CD8-positive, alpha-beta memory T cell (primary cell): Measurements from ENCODE around the gene ULK4. TPM values are rescaled to one million over a fixed set of nuclear protein-coding genes. Genes with fewer than 3 reads are reported as not detected.

ENCODE experiments used
- CTCF ChIA-PET: fragments of 350-600 bp; sonication (Branson Sonifier 250); formaldehyde crosslinking; loops from one replicate; lab custom pipeline; 2021; ENCODE audit warnings: antibody characterized with exemption; lab: Charles Lee
- POLR2A ChIA-PET: fragments of 350-600 bp; sonication (Branson Sonifier 250); formaldehyde crosslinking; loops from one replicate; lab custom pipeline; 2021; ENCODE audit warnings: antibody characterized with exemption; lab: Charles Lee
- DNase-seq, 5 donors: peaks; one replicate each; pipeline versions ENCODE4 v3.0.0 to v3.0.0-alpha.2; 2020 to 2022; ENCODE audit warnings: mixed read lengths in 1 of 5
- H3K27ac ChIP-seq: one replicate; pipeline ENCODE4 v1.7.0; 2013; ENCODE audit warnings: low read depth, mild to moderate bottlenecking, low read length, moderate library complexity
- H3K27me3 ChIP-seq: 2 replicates; pipeline ENCODE4 v1.7.0; 2013; ENCODE audit warnings: low read length, mild to moderate bottlenecking; ENCODE audit not compliant: insufficient read depth, poor library complexity, severe bottlenecking
- H3K36me3 ChIP-seq: 2 replicates; pipeline ENCODE4 v1.7.0; 2013; ENCODE audit warnings: mild to moderate bottlenecking, low read length, moderate library complexity; ENCODE audit not compliant: insufficient read depth
- H3K4me1 ChIP-seq: 2 replicates; pipeline ENCODE4 v1.7.0; 2013; ENCODE audit warnings: mild to moderate bottlenecking, low read length, moderate library complexity; ENCODE audit not compliant: insufficient read depth
- H3K4me3 ChIP-seq: 2 replicates; pipeline ENCODE4 v1.7.0; 2013; ENCODE audit warnings: mild to moderate bottlenecking, low read length
- H3K9me3 ChIP-seq: 2 replicates; pipeline ENCODE4 v1.7.0; 2013; ENCODE audit warnings: mild to moderate bottlenecking, low read length
- H3K27ac Mint-ChIP-seq, 8 donors: one replicate each; pipeline ENCODE4 v1.8.0; 2020 to 2021; ENCODE audit warnings: mixed read lengths in 8 of 8, mild to moderate bottlenecking in 6 of 8, inconsistent platforms in 3 of 8, moderate library complexity in 3 of 8
- H3K27me3 Mint-ChIP-seq, 2 donors: one replicate each; pipeline ENCODE4 v1.8.0; 2020 to 2021; ENCODE audit warnings: mixed read lengths in 2 of 2, mild to moderate bottlenecking in 1 of 2, moderate library complexity in 1 of 2
- H3K36me3 Mint-ChIP-seq, 3 donors: one replicate each; pipeline ENCODE4 v1.8.0; 2020 to 2021; ENCODE audit warnings: mixed read lengths in 3 of 3, inconsistent platforms in 1 of 3, mild to moderate bottlenecking in 1 of 3
- H3K4me1 Mint-ChIP-seq, 3 donors: one replicate each; pipeline ENCODE4 v1.8.0; 2020 to 2021; ENCODE audit warnings: mixed read lengths in 3 of 3, inconsistent platforms in 1 of 3, mild to moderate bottlenecking in 1 of 3
- H3K4me3 Mint-ChIP-seq, 7 donors: one replicate each; pipeline ENCODE4 v1.8.0; 2020 to 2021; ENCODE audit warnings: mixed read lengths in 7 of 7, mild to moderate bottlenecking in 6 of 7, moderate library complexity in 4 of 7, inconsistent platforms in 2 of 7
- H3K9me3 Mint-ChIP-seq, 5 donors: one replicate each; pipeline ENCODE4 v1.8.0; 2020 to 2022; ENCODE audit warnings: mixed read lengths in 5 of 5, mild to moderate bottlenecking in 3 of 5, moderate library complexity in 2 of 5, inconsistent platforms in 1 of 5
- polyA plus RNA-seq: library from polyadenylated mRNA; unstranded; fragments of 300-500 nt; fragmentation: Illumina TruSeq; gene quantifications from one replicate; pipeline ENCODE4 v1.2.3, GENCODE V29; 2021
- total RNA-seq, 2 experiments: library from RNA; stranded (reverse); gene quantifications; one replicate each; pipeline ENCODE4 v1.2.3, GENCODE V29; 2021

ULK4 gene
- total and polyA plus RNA-seq, 3 experiments from 2014 or later = 10.4 to 12.7 (median 12.3) TPM

DNA sequence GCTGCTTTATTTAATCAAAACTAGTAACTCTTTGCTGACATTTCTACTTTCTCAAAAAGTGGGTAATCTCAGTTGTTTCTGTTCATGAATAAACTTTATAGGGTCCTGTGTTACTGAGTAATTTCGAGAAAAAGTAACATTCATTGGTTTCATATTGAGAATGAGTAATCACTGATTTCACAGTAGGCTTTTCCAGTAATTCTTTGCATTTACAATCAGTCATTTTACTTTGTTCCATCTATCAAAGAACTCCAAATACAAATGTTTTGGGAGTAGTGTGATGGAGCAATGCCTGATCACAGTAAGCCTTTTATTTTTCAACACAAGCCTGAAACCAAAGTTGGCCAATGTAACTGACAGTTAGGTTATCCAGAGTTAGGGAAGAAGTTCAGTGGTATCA is 353.6 kb downstream of the ULK4 start:
- ChIA-PET CTCF (no interaction called here), POLR2A (no interaction called here)
- Mint-ChIP-seq H3K9me3 (no peaks in the 10 kb centered on the region), H3K27ac (no peak overlapping the region), H3K27me3 (no peaks in the 10 kb centered on the region), H3K4me1 (no peaks in the 10 kb centered on the region), H3K4me3 (no peak overlapping the region), H3K36me3 (peaks cover 0 to 2% (median 1%) of the 10 kb centered on the region in 3 donors)
- no peak overlapping the region for H3K27ac ChIP-seq
- no peak overlapping the region for H3K4me3 ChIP-seq
- DNase-seq = no peak
- no peaks in the 10 kb centered on the region for H3K4me1 ChIP-seq
- no peaks in the 10 kb centered on the region for H3K27me3 ChIP-seq
- no peaks in the 10 kb centered on the region for H3K36me3 ChIP-seq
- H3K9me3 ChIP-seq = no peaks in the 10 kb centered on the region

DNA sequence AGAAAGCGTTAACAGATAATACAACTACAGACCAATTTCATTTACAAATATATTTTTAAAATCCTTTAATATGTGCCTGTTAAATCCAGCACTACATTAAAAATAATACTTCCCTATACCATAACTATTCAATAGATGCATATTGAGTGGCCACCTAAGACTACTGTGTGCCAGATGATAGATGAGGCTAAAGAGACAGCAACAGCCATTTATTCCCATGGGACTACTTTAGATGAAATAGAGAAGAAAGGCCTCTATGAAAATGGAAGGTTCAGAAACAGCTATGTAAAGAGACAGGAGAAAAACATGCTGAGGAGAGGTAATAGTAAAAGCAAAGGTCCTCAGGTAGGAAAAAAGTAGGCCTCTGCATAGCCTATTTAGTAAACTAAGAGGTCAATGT is 358.1 kb downstream of the ULK4 start:
- no peak for DNase-seq
- ChIA-PET POLR2A (no interaction called here), CTCF (no interaction called here)
- H3K4me3 ChIP-seq = no peak overlapping the region
- no peaks in the 10 kb centered on the region for H3K27me3 Mint-ChIP-seq
- H3K36me3 ChIP-seq = no peaks in the 10 kb centered on the region
- no peaks in the 10 kb centered on the region for H3K27me3 ChIP-seq
- H3K36me3 Mint-ChIP-seq = peaks cover 0 to 8% (median 1%) of the 10 kb centered on the region in 3 donors
- no peak overlapping the region for H3K27ac ChIP-seq
- no peaks in the 10 kb centered on the region for H3K9me3 ChIP-seq
- H3K9me3 Mint-ChIP-seq = no peaks in the 10 kb centered on the region
- H3K4me1 Mint-ChIP-seq = peaks cover 0 to 8% (median 2%) of the 10 kb centered on the region in 3 donors
- no peak overlapping the region for H3K27ac Mint-ChIP-seq
- no peak overlapping the region for H3K4me3 Mint-ChIP-seq
- H3K4me1 ChIP-seq = no peaks in the 10 kb centered on the region

DNA sequence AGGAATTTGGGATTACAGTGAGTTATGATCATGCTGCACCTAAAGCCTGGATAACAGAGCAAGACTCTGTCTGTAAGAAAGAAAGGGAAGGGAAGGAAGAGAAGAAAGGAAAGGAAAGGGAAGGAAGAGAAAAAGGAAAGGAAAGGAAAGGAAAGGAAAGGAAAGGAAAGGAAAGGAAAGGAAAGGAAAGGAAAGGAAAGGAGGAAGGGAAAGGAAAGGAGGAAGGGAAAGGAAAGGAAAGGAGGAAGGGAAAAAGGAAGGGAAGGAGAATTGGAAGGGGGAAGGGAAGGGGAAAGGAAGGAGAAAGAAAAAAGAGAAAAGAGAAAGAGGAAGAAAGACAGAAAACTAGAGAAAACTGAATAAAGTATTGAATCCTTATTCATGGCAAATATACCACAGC is 359.8 kb downstream of the ULK4 start:
- H3K27me3 ChIP-seq = no peaks in the 10 kb centered on the region
- no peaks in the 10 kb centered on the region for H3K36me3 ChIP-seq
- no peaks in the 10 kb centered on the region for H3K27me3 Mint-ChIP-seq
- ChIA-PET CTCF (no interaction called here), POLR2A (no interaction called here)
- H3K4me3 ChIP-seq = no peak overlapping the region
- peaks cover 0 to 8% (median 2%) of the 10 kb centered on the region in 3 donors for H3K4me1 Mint-ChIP-seq
- peaks cover 0 to 16% (median 2%) of the 10 kb centered on the region in 3 donors for H3K36me3 Mint-ChIP-seq
- H3K4me1 ChIP-seq = no peaks in the 10 kb centered on the region
- DNase-seq = no peak
- H3K4me3 Mint-ChIP-seq = no peak overlapping the region
- H3K9me3 ChIP-seq = no peaks in the 10 kb centered on the region
- H3K9me3 Mint-ChIP-seq = no peaks in the 10 kb centered on the region
- H3K27ac Mint-ChIP-seq = no peak overlapping the region
- no peak overlapping the region for H3K27ac ChIP-seq

DNA sequence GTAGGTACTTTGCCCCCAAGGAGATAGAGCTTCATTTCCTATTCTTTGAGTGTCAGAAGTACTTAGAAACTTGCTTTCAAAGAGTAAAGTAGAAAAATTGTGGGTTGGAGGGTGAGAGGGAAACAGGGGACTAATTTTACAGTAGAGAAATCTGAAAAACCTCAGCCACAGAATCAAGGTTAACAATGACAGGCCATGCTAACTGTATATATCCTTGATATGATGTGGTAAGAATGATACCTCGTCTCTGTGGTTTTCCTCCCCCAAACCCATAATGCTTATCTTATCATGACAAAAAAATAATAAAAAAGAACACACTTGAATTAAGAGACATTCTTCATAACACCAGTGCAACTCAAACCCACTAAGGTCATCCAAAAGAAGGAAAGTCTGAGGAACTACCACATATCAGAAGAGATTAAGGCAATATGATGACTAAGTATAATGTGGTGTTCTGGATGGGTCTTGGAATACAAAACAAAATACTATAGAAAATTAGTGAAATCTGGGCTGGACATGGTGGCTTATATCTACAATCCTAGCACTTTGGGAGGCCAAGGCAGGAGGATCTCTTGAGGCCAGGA is 360.4 kb downstream of the ULK4 start:
- Histone ChIP-seq H3K4me1 (no peaks in the 10 kb centered on the region), H3K27me3 (no peaks in the 10 kb centered on the region), H3K27ac (no peak overlapping the region), H3K9me3 (no peaks in the 10 kb centered on the region), H3K4me3 (no peak overlapping the region), H3K36me3 (no peaks in the 10 kb centered on the region)
- ChIA-PET POLR2A (no interaction called here), CTCF (no interaction called here)
- Mint-ChIP-seq H3K36me3 (peaks cover 0 to 18% (median 2%) of the 10 kb centered on the region in 3 donors), H3K4me1 (peaks cover 0 to 8% (median 2%) of the 10 kb centered on the region in 3 donors), H3K27ac (peak overlapping the region in 1 of 8 donors; percentile 2), H3K27me3 (no peaks in the 10 kb centered on the region), H3K4me3 (no peak overlapping the region), H3K9me3 (no peaks in the 10 kb centered on the region)
- DNase-seq = no peak

DNA sequence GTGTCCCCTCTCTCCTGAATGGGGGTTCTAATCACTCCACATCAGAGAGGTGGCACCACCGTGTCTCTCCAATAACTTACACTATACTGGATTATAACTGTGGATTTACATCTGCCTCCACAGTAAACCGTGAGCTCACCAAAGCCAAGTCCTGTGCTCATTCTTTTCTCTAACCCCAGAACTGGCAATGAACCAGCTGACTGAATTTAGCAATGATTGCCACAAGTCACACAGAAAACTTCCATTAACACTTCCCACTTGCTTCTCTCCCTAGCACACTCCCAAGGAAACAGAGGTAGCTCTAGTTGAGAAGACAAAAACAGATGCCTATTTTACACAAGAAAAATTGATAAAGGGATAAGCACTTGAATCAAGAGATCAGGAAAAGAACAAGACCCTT is 361.3 kb downstream of the ULK4 start:
- Histone ChIP-seq H3K27me3 (no peaks in the 10 kb centered on the region), H3K4me3 (no peak overlapping the region), H3K9me3 (no peaks in the 10 kb centered on the region), H3K27ac (no peak overlapping the region), H3K36me3 (no peaks in the 10 kb centered on the region), H3K4me1 (no peaks in the 10 kb centered on the region)
- no peaks in the 10 kb centered on the region for H3K27me3 Mint-ChIP-seq
- ChIA-PET POLR2A (no interaction called here), CTCF (no interaction called here)
- no peak for DNase-seq
- no peak overlapping the region for H3K27ac Mint-ChIP-seq
- peaks cover 0 to 21% (median 2%) of the 10 kb centered on the region in 3 donors for H3K36me3 Mint-ChIP-seq
- no peak overlapping the region for H3K4me3 Mint-ChIP-seq
- peaks cover 0 to 8% (median 2%) of the 10 kb centered on the region in 3 donors for H3K4me1 Mint-ChIP-seq
- H3K9me3 Mint-ChIP-seq = no peaks in the 10 kb centered on the region

DNA sequence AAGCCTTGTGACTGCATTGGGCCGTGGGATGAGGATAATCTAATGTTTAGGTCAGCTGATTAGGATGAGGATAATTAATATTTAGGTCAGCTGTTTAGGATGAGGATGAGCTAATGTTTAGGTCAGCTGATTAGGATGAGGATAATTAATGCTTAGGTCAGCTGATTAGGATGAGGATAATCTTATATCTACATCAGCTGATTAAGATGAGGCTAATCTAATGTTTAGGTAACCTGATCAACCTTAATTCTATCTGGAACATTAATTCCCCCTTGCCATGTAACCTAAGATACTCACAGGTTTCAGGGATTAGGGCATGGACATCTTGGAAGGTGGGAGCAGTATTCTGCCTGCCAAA is 362.8 kb downstream of the ULK4 start:
- H3K27ac Mint-ChIP-seq = no peak overlapping the region
- Histone ChIP-seq H3K27me3 (no peaks in the 10 kb centered on the region), H3K9me3 (no peaks in the 10 kb centered on the region), H3K27ac (no peak overlapping the region), H3K4me3 (no peak overlapping the region), H3K4me1 (no peaks in the 10 kb centered on the region), H3K36me3 (no peaks in the 10 kb centered on the region)
- CTCF ChIA-PET = no interaction called here
- peaks cover 0 to 21% (median 4%) of the 10 kb centered on the region in 3 donors for H3K36me3 Mint-ChIP-seq
- DNase-seq = no peak
- H3K4me3 Mint-ChIP-seq = no peak overlapping the region
- POLR2A ChIA-PET = no interaction called here
- H3K9me3 Mint-ChIP-seq = no peaks in the 10 kb centered on the region
- H3K4me1 Mint-ChIP-seq = peaks cover 0 to 8% (median 2%) of the 10 kb centered on the region in 3 donors
- no peaks in the 10 kb centered on the region for H3K27me3 Mint-ChIP-seq

DNA sequence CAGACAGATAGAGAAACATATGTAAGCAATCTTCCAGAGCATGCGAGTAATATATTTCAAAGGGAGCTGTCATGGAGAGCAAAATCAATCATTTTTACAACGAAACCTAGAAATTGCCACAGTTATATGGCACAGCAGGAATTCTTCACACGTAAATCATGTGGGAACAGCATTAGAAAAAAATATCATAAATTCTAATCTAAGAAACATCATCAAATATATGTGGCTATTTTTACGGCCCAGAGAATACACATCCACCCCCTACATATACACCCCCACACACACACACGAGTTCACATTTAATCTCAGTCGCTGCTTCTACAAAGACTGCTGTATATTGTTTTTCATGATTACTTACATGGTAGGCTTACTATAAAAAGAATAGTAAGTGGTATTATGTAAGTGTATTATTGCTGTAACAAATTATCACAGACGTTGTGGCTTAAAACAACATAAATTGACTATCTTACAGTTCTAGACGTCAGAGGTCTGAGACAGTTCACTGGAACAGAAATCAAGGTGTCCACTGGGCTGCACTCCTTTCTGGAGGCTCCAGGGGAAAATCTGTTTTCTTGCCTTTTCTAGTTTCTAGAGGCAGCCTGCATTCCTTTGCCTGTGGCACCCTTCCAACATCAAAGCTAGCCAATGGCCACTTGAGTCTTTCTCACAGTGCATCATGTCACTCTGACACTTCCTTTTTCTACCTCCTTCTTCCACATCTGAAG is 363.3 kb downstream of the ULK4 start:
- CTCF ChIA-PET = no interaction called here
- H3K4me1 Mint-ChIP-seq = peaks cover 0 to 8% (median 2%) of the 10 kb centered on the region in 3 donors

DNA sequence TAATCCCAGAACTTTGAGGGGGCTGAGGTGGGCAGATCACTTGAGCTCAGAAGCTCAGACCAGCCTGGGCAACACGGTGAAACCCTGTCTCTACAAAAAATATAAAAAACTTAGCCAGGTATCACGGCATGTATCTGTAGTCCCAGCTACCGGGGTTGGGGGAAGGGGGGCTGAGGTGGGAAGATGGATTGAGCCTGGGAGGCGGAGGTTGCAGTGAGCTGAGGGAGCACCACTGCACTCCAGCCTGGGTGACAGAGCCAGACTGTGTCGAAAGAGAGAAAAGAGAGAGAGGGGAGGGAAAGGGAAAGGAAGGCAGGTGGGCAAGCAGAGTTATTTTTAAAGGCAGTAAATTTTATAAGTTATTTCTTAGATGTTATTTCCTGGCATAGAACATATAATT is 368.1 kb downstream of the ULK4 start:
- no peaks in the 10 kb centered on the region for H3K4me1 ChIP-seq
- no peak overlapping the region for H3K27ac ChIP-seq
- H3K27me3 ChIP-seq = no peaks in the 10 kb centered on the region
- CTCF ChIA-PET = no interaction called here
- Mint-ChIP-seq H3K27me3 (no peaks in the 10 kb centered on the region), H3K4me3 (no peak overlapping the region), H3K36me3 (peaks cover 0 to 18% (median 11%) of the 10 kb centered on the region in 3 donors), H3K27ac (no peak overlapping the region), H3K4me1 (no peaks in the 10 kb centered on the region), H3K9me3 (no peaks in the 10 kb centered on the region)
- no peaks in the 10 kb centered on the region for H3K36me3 ChIP-seq
- POLR2A ChIA-PET = no interaction called here
- no peak for DNase-seq
- no peak overlapping the region for H3K4me3 ChIP-seq
- no peaks in the 10 kb centered on the region for H3K9me3 ChIP-seq

More for the DNA sequence above, 363.3 kb downstream of the ULK4 start:
- POLR2A ChIA-PET = no interaction called here
- Mint-ChIP-seq H3K9me3 (no peaks in the 10 kb centered on the region), H3K27me3 (no peaks in the 10 kb centered on the region), H3K4me3 (no peak overlapping the region), H3K36me3 (peaks cover 0 to 21% (median 4%) of the 10 kb centered on the region in 3 donors), H3K27ac (no peak overlapping the region)
- no peaks in the 10 kb centered on the region for H3K4me1 ChIP-seq
- no peak overlapping the region for H3K4me3 ChIP-seq
- H3K27me3 ChIP-seq = no peaks in the 10 kb centered on the region
- DNase-seq = no peak
- H3K27ac ChIP-seq = no peak overlapping the region
- no peaks in the 10 kb centered on the region for H3K9me3 ChIP-seq
- H3K36me3 ChIP-seq = no peaks in the 10 kb centered on the region
